HG03571 (cell line): ENCODE data around the gene NDUFAF8.

Experiments used
- ATAC-seq: cut with Tn5 transposase; IDR thresholded peaks from one replicate; pipeline ENCODE4 v1.9.1; 2021; ENCODE audit not compliant: unreplicated experiment

The NDUFAF8 gene

GRCh38 chr17:81237591-81238489, 1.3 kb upstream of the NDUFAF8 start:
- ATAC-seq, result no peak

DNA sequence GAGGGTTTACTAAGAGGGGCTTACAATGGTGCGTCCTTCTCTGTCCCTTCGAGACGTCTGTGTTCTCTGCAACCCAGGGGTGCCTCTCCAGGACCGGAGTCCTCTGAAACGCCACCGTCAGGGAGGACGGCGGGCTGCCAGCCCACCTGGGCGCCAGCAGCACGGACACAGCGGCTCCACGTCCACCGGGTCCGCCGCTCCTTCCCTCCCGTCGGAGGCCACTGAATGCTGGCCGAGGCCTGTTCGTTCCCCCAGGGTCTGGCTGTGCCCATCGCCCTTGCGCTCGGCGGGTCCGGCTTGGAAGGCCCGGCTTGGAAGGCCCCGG, 666 bp upstream of the NDUFAF8 start:
- peak; percentile 4 for ATAC-seq

GRCh38 chr17:81239714-81240555, 817 bp downstream of the NDUFAF8 start:
- no peak for ATAC-seq

DNA sequence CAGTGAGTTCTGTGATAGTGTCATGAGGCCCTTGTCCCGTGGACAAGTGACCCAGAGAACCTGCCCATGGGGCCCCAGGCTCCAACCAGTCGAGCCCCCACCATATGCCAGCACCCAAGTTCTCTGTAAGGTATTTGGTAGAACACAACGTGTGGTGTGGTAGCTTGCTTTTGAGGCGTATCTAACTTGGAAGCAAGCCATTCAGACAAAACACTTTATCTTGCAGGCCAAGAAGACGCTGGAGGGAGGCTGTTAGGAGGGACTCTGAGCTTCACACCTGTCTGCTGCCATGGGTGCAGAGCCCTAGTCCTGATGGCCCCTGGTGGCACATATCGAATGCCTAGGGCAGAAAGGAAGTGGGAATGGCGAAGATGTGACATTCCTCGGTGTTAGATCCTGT, 1.6 kb downstream of the NDUFAF8 start:
- ATAC-seq, result no peak

- ATAC-seq, result no peak
These were observed 2.1 kb downstream of the NDUFAF8 start for GRCh38 chr17:81241203-81241602.

DNA sequence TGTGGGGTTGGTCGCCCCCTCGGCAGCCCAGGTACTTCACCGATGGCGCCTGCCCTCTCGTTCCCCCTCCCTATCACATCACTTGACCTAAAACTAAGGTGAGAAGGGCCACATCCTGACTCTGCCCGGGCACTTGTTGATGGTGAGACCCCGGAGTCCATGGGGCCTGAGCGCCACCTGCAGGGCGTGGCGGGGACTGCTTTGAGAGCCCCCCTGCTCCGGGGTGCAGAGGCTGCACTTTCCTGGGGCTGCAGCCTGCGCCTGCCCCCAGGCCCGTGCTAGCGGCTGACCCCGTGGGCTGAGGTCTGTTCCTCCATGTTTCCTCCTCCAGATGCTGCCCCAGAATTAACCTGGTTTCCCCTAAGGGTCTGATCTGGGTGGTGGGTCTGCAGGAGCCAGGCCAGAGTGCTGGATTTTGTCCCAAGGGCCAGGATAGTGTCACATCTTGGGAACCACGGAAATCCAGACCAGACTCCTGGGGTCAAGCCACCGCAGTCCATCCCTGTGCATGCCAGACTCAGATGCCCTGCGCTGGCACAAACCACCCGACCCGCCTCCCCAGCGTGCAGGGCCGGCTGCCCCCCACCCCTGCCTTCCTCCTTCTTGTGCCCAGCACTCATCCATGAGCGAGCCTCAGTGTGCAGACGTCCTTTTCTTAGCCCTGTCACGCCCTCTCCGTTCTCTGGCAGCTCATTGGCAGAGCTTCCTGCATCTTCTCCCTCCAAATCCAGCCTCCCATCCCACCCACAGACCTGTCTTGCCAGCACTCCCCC, 2.7 kb downstream of the NDUFAF8 start:
- ATAC-seq, result no peak

DNA sequence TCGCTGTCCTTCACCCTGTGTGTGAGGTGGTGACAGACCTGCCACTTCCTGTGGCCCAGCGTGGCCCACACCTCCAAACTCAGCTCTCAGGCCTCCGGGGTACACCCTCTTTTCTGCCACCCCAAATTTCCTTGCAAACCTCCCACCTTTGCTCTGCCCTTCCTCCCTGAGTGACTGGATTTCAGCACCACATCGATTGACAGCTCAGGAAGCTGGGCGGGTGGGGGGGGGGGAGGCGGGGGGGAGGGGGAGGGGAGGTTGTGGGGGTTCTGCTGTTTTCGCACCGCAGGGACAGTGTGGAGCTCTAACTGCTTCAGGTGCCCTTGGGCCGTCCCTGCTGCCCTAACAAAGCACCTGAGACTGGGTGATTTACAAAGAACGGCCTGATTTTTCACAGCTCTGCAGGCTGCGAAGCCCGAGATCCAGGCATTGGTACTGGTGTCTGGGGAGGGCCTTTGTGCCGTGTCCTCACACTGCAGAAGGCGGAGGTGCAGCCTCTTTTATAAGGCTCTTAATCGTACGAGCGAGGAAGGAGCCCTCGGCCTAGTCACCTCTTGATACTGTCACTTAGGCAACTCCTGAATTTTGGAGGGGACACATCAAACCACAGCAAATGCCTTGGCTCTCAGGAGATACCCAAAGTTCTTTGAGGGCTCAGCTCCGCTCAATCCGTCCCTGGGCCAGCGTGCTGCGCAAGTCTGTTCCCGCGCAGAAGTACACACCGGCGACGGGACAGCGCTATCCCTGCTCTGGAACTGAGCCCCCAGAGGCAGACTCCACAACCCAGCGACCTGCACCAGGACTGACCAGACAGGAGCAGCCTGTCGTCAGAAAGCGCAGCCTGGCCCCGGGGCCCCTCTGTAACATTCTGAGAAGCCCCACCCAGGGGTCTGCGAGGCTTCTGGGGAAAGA, 3.6 kb downstream of the NDUFAF8 start:
- ATAC-seq, result no peak

GRCh38 chr17:81243333-81243664, 4.2 kb downstream of the NDUFAF8 start:
- ATAC-seq, result no peak

GRCh38 chr17:81244358-81245023, 5.4 kb downstream of the NDUFAF8 start:
- no peak for ATAC-seq

- ATAC-seq, result no peak
These were observed 6.0 kb downstream of the NDUFAF8 start for GRCh38 chr17:81245024-81245664.

DNA sequence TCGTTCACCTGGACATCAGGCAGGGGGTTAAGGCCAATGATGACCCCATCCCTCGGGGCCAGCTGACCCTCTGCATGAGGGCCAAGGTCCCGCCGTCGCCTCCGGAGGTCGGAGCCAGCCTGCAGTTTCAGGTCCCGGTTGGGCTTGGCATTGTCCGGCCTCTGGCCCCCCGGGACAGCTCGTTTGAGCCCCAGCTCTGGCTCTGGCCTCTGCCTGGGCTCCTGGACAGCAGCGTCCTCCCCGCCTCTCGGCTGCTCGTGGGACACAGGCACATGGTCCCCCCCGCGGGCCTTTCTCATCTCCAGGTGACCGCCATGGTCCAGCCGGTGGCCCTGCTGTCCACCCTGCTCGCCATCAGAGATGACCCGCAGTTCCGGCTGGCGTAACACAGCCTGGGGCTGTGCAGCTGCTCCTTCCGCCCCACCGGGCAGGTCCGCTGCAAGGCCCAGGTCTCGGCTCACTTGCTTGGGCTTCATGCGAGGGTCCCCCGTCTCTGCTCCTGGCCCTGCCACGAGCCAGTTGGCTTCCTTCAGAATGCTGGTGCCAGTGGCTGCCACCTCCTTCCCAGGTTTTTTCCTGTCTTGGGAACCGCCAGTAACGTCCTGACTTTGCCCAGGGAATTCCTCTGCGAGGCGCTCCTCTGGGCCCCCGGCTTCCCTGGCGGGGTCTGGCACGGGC, 6.7 kb downstream of the NDUFAF8 start:
- ATAC-seq, result no peak

DNA sequence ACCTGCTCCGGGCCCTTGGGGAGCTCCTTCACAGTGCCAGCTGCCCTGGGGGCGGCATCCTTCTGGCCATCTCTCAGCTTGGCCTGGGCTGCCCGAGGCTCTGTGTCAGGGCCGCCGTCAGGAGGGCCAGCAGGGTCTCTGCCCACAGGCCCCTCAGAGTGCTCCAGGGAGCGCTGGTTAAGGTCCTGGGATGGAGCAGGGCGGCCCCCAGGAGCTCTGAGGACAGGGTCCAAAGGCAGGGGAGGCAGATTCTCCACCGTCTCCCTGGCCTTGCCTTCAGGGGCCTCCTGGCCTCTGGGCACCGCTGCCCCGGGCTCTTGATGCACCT, 7.2 kb downstream of the NDUFAF8 start:
- ATAC-seq, result no peak

DNA sequence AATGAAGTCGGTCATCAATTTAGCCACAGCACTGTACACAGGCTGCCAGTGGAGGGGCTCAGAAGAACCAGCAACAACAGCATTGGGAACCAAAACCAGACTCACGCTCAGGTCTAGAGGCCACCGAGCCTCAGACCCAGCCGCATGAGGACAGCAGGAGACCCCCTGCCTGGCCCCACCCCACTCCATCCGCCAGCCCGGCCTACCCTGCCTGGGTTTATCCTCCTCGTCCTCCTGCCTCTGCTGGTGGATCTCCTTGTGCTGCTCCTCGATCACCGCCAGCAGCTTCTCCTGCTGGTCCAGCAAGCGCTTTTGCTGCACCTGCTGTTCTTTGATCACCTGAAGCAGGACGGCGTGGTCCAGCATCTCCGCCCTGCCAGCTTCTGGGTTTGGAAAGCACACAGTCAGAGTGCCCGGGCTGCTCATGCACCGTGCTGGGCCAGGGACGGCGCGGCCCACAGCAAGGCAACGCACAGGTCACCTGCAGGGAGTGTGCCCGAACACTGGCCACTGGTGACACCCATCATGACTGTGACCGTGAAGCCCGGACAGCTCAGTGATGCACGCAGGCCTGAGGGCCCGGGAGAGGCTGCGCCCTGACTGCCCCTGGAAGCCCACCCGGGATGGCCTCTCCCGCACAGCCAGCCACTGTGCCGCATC, 7.7 kb downstream of the NDUFAF8 start:
- ATAC-seq, result no peak

DNA sequence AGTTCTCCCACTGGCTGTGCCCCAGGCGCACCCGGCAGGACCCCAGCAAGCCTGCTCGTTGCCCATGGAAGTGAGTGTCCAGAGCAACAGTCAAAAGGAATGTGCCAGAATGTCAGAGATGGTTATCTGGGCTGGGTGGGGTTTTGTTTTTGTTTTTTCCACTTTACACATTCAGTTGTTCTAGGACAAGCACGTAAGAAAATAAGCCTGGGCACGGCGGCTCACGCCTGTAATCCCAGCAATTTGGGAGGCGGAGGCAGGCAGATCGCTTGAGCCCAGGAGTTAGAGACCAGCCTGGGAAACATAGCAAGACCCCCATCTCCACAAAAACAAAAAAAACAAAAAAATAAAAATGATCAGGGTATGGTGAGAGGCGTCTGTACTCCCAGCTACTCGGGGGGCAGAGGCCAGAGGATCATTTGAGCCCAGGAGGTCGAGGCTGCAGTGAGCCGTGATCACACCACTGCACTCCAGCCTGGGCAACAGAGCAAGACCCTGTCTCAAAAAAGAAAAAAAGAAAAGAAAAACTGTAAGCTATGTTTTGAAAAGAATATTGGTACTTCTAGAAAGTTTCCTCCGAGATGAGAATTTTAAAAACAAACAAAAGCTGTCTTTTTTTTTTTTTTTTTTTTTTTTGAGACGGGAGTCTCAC, 8.3 kb downstream of the NDUFAF8 start:
- ATAC-seq, result no peak

DNA sequence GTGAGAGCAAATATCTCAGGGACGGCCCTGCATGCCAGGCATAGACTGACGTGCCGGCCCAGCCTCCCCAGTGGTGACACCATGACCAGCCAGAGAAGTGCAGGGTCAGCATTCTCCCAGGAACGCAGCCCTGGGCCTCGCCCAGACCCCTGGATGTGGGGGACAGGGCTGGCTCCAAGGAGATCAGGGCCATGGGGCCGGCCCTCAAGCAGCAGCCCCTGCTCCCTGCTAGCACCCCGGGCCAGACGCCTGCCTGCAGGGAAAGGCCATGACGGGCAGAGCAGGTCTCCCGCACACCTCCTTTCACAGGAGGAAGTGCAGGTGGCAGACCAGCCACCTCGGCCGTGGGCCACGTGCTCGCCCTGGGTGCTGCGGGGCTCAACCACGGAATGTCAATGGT, 9.5 kb downstream of the NDUFAF8 start:
- ATAC-seq, result no peak

- ATAC-seq, result no peak
These were observed 10.3 kb downstream of the NDUFAF8 start for GRCh38 chr17:81249223-81250040.
